ENCODE measurements around the gene TSC22D2.

DNA sequence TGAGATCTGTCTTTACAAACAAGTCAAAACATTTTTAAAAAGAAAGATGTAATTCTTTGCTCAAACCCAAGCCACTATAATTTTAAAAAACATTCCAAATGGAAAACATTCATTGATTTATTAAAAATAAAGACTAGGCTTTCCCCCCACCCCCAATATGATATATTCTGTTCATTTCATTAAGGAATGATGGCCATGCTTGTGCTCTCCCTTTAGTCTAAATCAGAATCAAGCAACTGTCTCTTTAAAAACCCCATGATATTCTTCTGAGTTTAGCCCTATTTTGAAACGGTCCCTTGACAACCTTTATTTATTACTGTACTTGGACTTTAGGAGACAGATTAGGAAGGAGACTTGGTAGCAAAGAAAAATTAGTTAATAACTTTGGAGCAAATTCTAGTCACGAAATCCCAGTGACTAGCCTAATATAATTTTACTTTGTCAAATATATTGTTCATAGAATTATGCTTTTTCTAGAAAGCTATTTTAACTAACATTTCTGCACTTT is 38.4 kb downstream of the TSC22D2 start:
- no peak for TF ChIP-seq EP300 (IDR thresholded peaks at IDR 0.05; ENCODE audit: borderline replicate concordance in 1 of 2, control insufficient read depth in 1 of 2, low read depth in 2 of 2, low read length in 2 of 2)
- TF ChIP-seq JUNB (IDR thresholded peaks at IDR 0.05): no peak
- TF ChIP-seq, protein P1, sequence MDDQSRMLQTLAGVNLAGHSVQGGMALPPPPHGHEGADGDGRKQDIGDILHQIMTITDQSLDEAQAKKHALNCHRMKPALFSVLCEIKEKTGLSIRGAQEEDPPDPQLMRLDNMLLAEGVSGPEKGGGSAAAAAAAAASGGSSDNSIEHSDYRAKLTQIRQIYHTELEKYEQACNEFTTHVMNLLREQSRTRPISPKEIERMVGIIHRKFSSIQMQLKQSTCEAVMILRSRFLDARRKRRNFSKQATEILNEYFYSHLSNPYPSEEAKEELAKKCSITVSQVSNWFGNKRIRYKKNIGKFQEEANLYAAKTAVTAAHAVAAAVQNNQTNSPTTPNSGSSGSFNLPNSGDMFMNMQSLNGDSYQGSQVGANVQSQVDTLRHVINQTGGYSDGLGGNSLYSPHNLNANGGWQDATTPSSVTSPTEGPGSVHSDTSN (IDR thresholded peaks at IDR 0.05; ENCODE audit: insufficient replicate concordance, low read depth, low read length): no peak
- TF ChIP-seq EGR1 (IDR thresholded peaks at IDR 0.05; ENCODE audit: borderline replicate concordance in 1 of 2, low read depth in 2 of 2, low read length in 2 of 2): no peak
- TF ChIP-seq, protein P2, sequence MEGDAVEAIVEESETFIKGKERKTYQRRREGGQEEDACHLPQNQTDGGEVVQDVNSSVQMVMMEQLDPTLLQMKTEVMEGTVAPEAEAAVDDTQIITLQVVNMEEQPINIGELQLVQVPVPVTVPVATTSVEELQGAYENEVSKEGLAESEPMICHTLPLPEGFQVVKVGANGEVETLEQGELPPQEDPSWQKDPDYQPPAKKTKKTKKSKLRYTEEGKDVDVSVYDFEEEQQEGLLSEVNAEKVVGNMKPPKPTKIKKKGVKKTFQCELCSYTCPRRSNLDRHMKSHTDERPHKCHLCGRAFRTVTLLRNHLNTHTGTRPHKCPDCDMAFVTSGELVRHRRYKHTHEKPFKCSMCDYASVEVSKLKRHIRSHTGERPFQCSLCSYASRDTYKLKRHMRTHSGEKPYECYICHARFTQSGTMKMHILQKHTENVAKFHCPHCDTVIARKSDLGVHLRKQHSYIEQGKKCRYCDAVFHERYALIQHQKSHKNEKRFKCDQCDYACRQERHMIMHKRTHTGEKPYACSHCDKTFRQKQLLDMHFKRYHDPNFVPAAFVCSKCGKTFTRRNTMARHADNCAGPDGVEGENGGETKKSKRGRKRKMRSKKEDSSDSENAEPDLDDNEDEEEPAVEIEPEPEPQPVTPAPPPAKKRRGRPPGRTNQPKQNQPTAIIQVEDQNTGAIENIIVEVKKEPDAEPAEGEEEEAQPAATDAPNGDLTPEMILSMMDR (IDR thresholded peaks at IDR 0.05 in 2 of 3, conservative IDR thresholded peaks at IDR 0.05 in 1 of 3; ENCODE audit: control insufficient read depth in 2 of 3, extremely low read depth in 1 of 3, insufficient read depth in 1 of 3, low read depth in 3 of 3, low read length in 3 of 3): no peak
- TF ChIP-seq, protein P3, sequence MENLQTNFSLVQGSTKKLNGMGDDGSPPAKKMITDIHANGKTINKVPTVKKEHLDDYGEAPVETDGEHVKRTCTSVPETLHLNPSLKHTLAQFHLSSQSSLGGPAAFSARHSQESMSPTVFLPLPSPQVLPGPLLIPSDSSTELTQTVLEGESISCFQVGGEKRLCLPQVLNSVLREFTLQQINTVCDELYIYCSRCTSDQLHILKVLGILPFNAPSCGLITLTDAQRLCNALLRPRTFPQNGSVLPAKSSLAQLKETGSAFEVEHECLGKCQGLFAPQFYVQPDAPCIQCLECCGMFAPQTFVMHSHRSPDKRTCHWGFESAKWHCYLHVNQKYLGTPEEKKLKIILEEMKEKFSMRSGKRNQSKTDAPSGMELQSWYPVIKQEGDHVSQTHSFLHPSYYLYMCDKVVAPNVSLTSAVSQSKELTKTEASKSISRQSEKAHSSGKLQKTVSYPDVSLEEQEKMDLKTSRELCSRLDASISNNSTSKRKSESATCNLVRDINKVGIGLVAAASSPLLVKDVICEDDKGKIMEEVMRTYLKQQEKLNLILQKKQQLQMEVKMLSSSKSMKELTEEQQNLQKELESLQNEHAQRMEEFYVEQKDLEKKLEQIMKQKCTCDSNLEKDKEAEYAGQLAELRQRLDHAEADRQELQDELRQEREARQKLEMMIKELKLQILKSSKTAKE (IDR thresholded peaks at IDR 0.05; ENCODE audit: low read depth, poor library complexity, severe bottlenecking): no peak

All from GM12878 (cell line).